HEK293 (cell line): ENCODE data around the gene DCAF5.

Experiments used
- CTCF ChIP-seq: fragments of 450-650 bp; formaldehyde crosslinking; IDR thresholded peaks from 2 replicates; pipeline ENCODE4 v1.5.1; 2016; ENCODE audit warnings: missing biosample characterization, missing genetic modification characterization
- GLIS1 ChIP-seq: fragments of 450-650 bp; formaldehyde crosslinking; IDR thresholded peaks from 2 replicates; pipeline ENCODE4 v1.5.1; 2016; ENCODE audit warnings: missing biosample characterization, missing genetic modification characterization
- KLF16 ChIP-seq: fragments of 450-650 bp; formaldehyde crosslinking; IDR thresholded peaks from 2 replicates; pipeline ENCODE4 v1.5.1; 2017; ENCODE audit warnings: missing biosample characterization, missing genetic modification characterization
- SP2 ChIP-seq: fragments of 450-650 bp; formaldehyde crosslinking; IDR thresholded peaks from 2 replicates; pipeline ENCODE4 v1.5.1; 2016; ENCODE audit warnings: missing biosample characterization, missing genetic modification characterization
- SP7 ChIP-seq: fragments of 450-650 bp; formaldehyde crosslinking; IDR thresholded peaks from 2 replicates; pipeline ENCODE4 v1.5.1; 2016; ENCODE audit warnings: missing biosample characterization, missing genetic modification characterization
- ZBTB1 ChIP-seq: fragments of 450-650 bp; formaldehyde crosslinking; IDR thresholded peaks from 2 replicates; pipeline ENCODE4 v1.5.1; 2016; ENCODE audit warnings: missing biosample characterization, missing genetic modification characterization
- ZBTB20 ChIP-seq: fragments of 450-650 bp; formaldehyde crosslinking; IDR thresholded peaks from 2 replicates; pipeline ENCODE4 v1.5.1; 2016; ENCODE audit warnings: missing biosample characterization, missing genetic modification characterization
- ZBTB7A ChIP-seq: fragments of 450-650 bp; formaldehyde crosslinking; IDR thresholded peaks from 2 replicates; pipeline ENCODE4 v1.5.1; 2016; ENCODE audit warnings: low read depth, missing biosample characterization, missing genetic modification characterization
- ZBTB8A ChIP-seq: fragments of 450-650 bp; formaldehyde crosslinking; IDR thresholded peaks from 2 replicates; pipeline ENCODE4 v1.5.1; 2016; ENCODE audit warnings: missing biosample characterization, missing genetic modification characterization
- ZFP37 ChIP-seq: fragments of 450-650 bp; formaldehyde crosslinking; IDR thresholded peaks from 2 replicates; pipeline ENCODE4 v1.5.1; 2016; ENCODE audit warnings: missing biosample characterization, missing genetic modification characterization
- ZIC2 ChIP-seq: fragments of 450-650 bp; formaldehyde crosslinking; IDR thresholded peaks from 2 replicates; pipeline ENCODE4 v1.5.1; 2016; ENCODE audit warnings: missing biosample characterization, missing genetic modification characterization
- ZNF112 ChIP-seq: fragments of 450-650 bp; formaldehyde crosslinking; IDR thresholded peaks from 2 replicates; pipeline ENCODE4 v1.5.0; 2017; ENCODE audit warnings: missing biosample characterization, missing genetic modification characterization
- ZNF2 ChIP-seq: fragments of 450-650 bp; formaldehyde crosslinking; IDR thresholded peaks from 2 replicates; pipeline ENCODE4 v1.5.1; 2016; ENCODE audit warnings: missing biosample characterization, missing genetic modification characterization
- ZNF274 ChIP-seq, 2 experiments: fragments of 200-500 bp in 1 of 2; fragments of 450-650 bp in 1 of 2; sonication (Bioruptor generic) in 1 of 2; formaldehyde crosslinking in 1 of 2; IDR thresholded peaks; 2 replicates each; pipeline versions ENCODE4 v1.5.1 to v1.6.1; 2014 to 2016; ENCODE audit warnings: borderline replicate concordance in 1 of 2, inconsistent platforms in 1 of 2, low read length in 1 of 2, missing biosample characterization in 1 of 2, missing genetic modification characterization in 1 of 2
- ZNF341 ChIP-seq: fragments of 450-650 bp; formaldehyde crosslinking; IDR thresholded peaks from 2 replicates; pipeline ENCODE4; 2016; ENCODE audit warnings: low read depth, missing biosample characterization, missing genetic modification characterization
- ZNF391 ChIP-seq: fragments of 450-650 bp; formaldehyde crosslinking; IDR thresholded peaks from 2 replicates; pipeline ENCODE4 v1.5.1; 2016; ENCODE audit warnings: low read depth, missing biosample characterization, missing genetic modification characterization, borderline replicate concordance
- ZNF394 ChIP-seq: fragments of 450-650 bp; formaldehyde crosslinking; IDR thresholded peaks from 2 replicates; pipeline ENCODE4 v1.5.1; 2016; ENCODE audit warnings: missing biosample characterization, missing genetic modification characterization, mild to moderate bottlenecking, moderate library complexity, borderline replicate concordance
- ZNF423 ChIP-seq: fragments of 450-650 bp; formaldehyde crosslinking; IDR thresholded peaks from 2 replicates; pipeline ENCODE4 v1.5.1; 2016; ENCODE audit warnings: missing biosample characterization, missing genetic modification characterization
- ZNF561 ChIP-seq: fragments of 450-650 bp; IDR thresholded peaks from 2 replicates; pipeline ENCODE4 v1.5.1; 2018; ENCODE audit warnings: missing biosample characterization, missing genetic modification characterization, borderline replicate concordance
- ZNF621 ChIP-seq: fragments of 450-650 bp; formaldehyde crosslinking; IDR thresholded peaks from 2 replicates; pipeline ENCODE4 v1.5.1; 2017; ENCODE audit warnings: missing biosample characterization, missing genetic modification characterization
- ZNF660 ChIP-seq: fragments of 450-650 bp; IDR thresholded peaks from 2 replicates; pipeline ENCODE4 v1.5.1; 2018; ENCODE audit warnings: missing biosample characterization, mild to moderate bottlenecking, missing genetic modification characterization
- ZNF76 ChIP-seq: fragments of 450-650 bp; formaldehyde crosslinking; IDR thresholded peaks from 2 replicates; pipeline ENCODE4; 2016; ENCODE audit warnings: low read depth, missing biosample characterization, missing genetic modification characterization, borderline replicate concordance
- ZSCAN30 ChIP-seq: fragments of 450-650 bp; IDR thresholded peaks from 2 replicates; pipeline ENCODE4 v1.5.1; 2018; ENCODE audit warnings: missing biosample characterization, mild to moderate bottlenecking, missing genetic modification characterization, moderate library complexity
- TF ChIP-seq, protein P1 (sequence below): fragments of 450-650 bp; formaldehyde crosslinking; IDR thresholded peaks from 2 replicates; pipeline ENCODE4 v1.5.1; 2016; ENCODE audit warnings: missing biosample characterization, missing genetic modification characterization
- TF ChIP-seq, protein P2 (sequence below): fragments of 450-650 bp; formaldehyde crosslinking; optimal IDR thresholded peaks from 2 replicates; pipeline ENCODE3; 2016; ENCODE audit warnings: missing biosample characterization, mild to moderate bottlenecking, missing genetic modification characterization
- TF ChIP-seq, protein P3 (sequence below): fragments of 450-650 bp; formaldehyde crosslinking; IDR thresholded peaks from 2 replicates; pipeline ENCODE4 v1.5.1; 2016; ENCODE audit warnings: missing biosample characterization, missing genetic modification characterization
- TF ChIP-seq, protein P4 (sequence below): fragments of 450-650 bp; formaldehyde crosslinking; IDR thresholded peaks from 2 replicates; pipeline ENCODE4 v1.5.1; 2016; ENCODE audit warnings: missing biosample characterization, missing genetic modification characterization

The DCAF5 gene

GRCh38 chr14:69151458-69152180 lies 1.3 kb downstream of the DCAF5 start (continued):
- peak; percentile 55 for TF ChIP-seq CTCF (tag by site-specific recombination)
- TF ChIP-seq ZNF274 (IDR thresholded peaks at IDR 0.05; ENCODE audit: low read length) = no peak
- TF ChIP-seq ZNF274 (tag by site-specific recombination; IDR thresholded peaks at IDR 0.05; ENCODE audit: borderline replicate concordance) = no peak
- no peak for TF ChIP-seq ZNF621
- TF ChIP-seq, protein P1, sequence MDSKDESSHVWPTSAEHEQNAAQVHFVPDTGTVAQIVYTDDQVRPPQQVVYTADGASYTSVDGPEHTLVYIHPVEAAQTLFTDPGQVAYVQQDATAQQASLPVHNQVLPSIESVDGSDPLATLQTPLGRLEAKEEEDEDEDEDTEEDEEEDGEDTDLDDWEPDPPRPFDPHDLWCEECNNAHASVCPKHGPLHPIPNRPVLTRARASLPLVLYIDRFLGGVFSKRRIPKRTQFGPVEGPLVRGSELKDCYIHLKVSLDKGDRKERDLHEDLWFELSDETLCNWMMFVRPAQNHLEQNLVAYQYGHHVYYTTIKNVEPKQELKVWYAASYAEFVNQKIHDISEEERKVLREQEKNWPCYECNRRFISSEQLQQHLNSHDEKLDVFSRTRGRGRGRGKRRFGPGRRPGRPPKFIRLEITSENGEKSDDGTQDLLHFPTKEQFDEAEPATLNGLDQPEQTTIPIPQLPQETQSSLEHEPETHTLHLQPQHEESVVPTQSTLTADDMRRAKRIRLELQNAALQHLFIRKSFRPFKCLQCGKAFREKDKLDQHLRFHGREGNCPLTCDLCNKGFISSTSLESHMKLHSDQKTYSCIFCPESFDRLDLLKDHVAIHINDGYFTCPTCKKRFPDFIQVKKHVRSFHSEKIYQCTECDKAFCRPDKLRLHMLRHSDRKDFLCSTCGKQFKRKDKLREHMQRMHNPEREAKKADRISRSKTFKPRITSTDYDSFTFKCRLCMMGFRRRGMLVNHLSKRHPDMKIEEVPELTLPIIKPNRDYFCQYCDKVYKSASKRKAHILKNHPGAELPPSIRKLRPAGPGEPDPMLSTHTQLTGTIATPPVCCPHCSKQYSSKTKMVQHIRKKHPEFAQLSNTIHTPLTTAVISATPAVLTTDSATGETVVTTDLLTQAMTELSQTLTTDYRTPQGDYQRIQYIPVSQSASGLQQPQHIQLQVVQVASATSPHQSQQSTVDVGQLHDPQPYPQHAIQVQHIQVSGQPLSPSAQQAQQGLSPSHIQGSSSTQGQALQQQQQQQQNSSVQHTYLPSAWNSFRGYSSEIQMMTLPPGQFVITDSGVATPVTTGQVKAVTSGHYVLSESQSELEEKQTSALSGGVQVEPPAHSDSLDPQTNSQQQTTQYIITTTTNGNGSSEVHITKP (tag by site-specific recombination) = peak; percentile 38
- TF ChIP-seq ZBTB1 (tag by site-specific recombination) = 0 out of 2 replicates have a peak, but pooled peaks have one; percentile 75
- TF ChIP-seq GLIS1 = peak; percentile 83
- TF ChIP-seq ZNF394 (tag by site-specific recombination) = peak; percentile 62
- TF ChIP-seq ZNF423 (tag by site-specific recombination) = 0 out of 2 replicates have a peak, but pooled peaks have one; percentile 30
- peak; percentile 64 for TF ChIP-seq KLF16 (tag by site-specific recombination)
- TF ChIP-seq, protein P2, sequence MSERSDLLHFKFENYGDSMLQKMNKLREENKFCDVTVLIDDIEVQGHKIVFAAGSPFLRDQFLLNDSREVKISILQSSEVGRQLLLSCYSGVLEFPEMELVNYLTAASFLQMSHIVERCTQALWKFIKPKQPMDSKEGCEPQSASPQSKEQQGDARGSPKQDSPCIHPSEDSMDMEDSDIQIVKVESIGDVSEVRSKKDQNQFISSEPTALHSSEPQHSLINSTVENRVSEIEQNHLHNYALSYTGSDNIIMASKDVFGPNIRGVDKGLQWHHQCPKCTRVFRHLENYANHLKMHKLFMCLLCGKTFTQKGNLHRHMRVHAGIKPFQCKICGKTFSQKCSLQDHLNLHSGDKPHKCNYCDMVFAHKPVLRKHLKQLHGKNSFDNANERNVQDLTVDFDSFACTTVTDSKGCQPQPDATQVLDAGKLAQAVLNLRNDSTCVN (tag by site-specific recombination) = peak; percentile 52
- TF ChIP-seq ZFP37 (tag by site-specific recombination) = peak; percentile 76
- TF ChIP-seq ZBTB20 (tag by site-specific recombination) = peak; percentile 89
- TF ChIP-seq ZIC2 (tag by site-specific recombination) = peak; percentile 43; the same call in 1 of the 2 replicates
- TF ChIP-seq ZNF660 = peak; percentile 93; the same call in 1 of the 2 replicates
- peak; percentile 70 for TF ChIP-seq ZNF341
- TF ChIP-seq ZSCAN30 (tag by site-specific recombination) = peak; percentile 48; the same call in 1 of the 2 replicates
- TF ChIP-seq, protein P3, sequence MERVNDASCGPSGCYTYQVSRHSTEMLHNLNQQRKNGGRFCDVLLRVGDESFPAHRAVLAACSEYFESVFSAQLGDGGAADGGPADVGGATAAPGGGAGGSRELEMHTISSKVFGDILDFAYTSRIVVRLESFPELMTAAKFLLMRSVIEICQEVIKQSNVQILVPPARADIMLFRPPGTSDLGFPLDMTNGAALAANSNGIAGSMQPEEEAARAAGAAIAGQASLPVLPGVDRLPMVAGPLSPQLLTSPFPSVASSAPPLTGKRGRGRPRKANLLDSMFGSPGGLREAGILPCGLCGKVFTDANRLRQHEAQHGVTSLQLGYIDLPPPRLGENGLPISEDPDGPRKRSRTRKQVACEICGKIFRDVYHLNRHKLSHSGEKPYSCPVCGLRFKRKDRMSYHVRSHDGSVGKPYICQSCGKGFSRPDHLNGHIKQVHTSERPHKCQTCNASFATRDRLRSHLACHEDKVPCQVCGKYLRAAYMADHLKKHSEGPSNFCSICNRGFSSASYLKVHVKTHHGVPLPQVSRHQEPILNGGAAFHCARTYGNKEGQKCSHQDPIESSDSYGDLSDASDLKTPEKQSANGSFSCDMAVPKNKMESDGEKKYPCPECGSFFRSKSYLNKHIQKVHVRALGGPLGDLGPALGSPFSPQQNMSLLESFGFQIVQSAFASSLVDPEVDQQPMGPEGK = peak; percentile 49
- peak; percentile 36; the same call in 1 of the 2 replicates for TF ChIP-seq ZBTB8A
- 0 out of 2 replicates have a peak, but pooled peaks have one; percentile 34 for TF ChIP-seq SP7 (tag by site-specific recombination)
- TF ChIP-seq ZNF112 = no peak
- peak; percentile 63 for TF ChIP-seq ZNF76 (tag by site-specific recombination)
- peak; percentile 61; the same call in 1 of the 2 replicates for TF ChIP-seq ZNF561 (tag by site-specific recombination)
- no peak for TF ChIP-seq ZNF391 (tag by site-specific recombination)
- peak; percentile 78 for TF ChIP-seq SP2
- peak; percentile 68; the same call in 1 of the 2 replicates for TF ChIP-seq ZBTB7A (tag by site-specific recombination)
- 0 out of 2 replicates have a peak, but pooled peaks have one; percentile 26 for TF ChIP-seq ZNF2 (tag by site-specific recombination)
- TF ChIP-seq, protein P4, sequence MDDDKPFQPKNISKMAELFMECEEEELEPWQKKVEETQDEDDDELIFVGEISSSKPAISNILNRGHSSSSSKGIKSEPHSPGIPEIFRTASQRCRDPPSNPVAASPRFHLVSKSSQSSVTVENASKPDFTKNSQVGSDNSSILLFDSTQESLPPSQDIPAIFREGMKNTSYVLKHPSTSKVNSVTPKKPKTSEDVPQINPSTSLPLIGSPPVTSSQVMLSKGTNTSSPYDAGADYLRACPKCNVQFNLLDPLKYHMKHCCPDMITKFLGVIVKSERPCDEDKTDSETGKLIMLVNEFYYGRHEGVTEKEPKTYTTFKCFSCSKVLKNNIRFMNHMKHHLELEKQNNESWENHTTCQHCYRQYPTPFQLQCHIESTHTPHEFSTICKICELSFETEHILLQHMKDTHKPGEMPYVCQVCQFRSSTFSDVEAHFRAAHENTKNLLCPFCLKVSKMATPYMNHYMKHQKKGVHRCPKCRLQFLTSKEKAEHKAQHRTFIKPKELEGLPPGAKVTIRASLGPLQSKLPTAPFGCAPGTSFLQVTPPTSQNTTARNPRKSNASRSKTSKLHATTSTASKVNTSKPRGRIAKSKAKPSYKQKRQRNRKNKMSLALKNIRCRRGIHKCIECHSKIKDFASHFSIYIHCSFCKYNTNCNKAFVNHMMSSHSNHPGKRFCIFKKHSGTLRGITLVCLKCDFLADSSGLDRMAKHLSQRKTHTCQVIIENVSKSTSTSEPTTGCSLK (tag by site-specific recombination) = no peak
